Measurements from ENCODE around the gene TOE1. TPM values are rescaled to one million over a fixed set of nuclear protein-coding genes. Genes with fewer than 3 reads are reported as not detected.

Gene TOE1
- total RNA-seq, 1 experiment from 2014 or later = 31.2 TPM

GRCh38 chr1:45380730-45381129, 40.8 kb downstream of the TOE1 start:
- H3K27ac Mint-ChIP-seq = no peak overlapping the region
- no peaks in the 10 kb centered on the region for H3K79me2 ChIP-seq (ENCODE audit: insufficient read depth, low read length)

More at GRCh38 chr1:45380730-45381129, 40.8 kb downstream of the TOE1 start:
- no peak overlapping the region for H3T11ph ChIP-seq (ENCODE audit: low read length)
- H2BK20ac ChIP-seq (ENCODE audit: low read depth, low read length, poor library complexity, severe bottlenecking) = no peak overlapping the region
- H2BK15ac ChIP-seq (ENCODE audit: low read depth, low read length) = no peak overlapping the region
- no peaks in the 10 kb centered on the region for H3K27me3 ChIP-seq (ENCODE audit: insufficient read depth, low read length)
- H3K4me1 Mint-ChIP-seq = no peaks in the 10 kb centered on the region
- no peak overlapping the region for H2BK12ac ChIP-seq (ENCODE audit: insufficient read length, low read depth, low read length)
- H4K5ac ChIP-seq (ENCODE audit: insufficient read length, low read depth, low read length) = no peak overlapping the region
- no peak overlapping the region for H2AK5ac ChIP-seq (ENCODE audit: insufficient read length, low read length)
- no peak for DNase-seq
- H3K56ac ChIP-seq (ENCODE audit: insufficient read length, low read depth, low read length) = no peak overlapping the region
- H4K91ac ChIP-seq (ENCODE audit: insufficient read length, low read depth, low read length) = no peak overlapping the region
- no peak overlapping the region for H2AFZ ChIP-seq (ENCODE audit: low read length)
- no peaks in the 10 kb centered on the region for H3K4me1 ChIP-seq (ENCODE audit: insufficient read depth, low read length)
- no peak overlapping the region for H3K4ac ChIP-seq (ENCODE audit: low read depth, low read length)
- H3K9me3 Mint-ChIP-seq = no peaks in the 10 kb centered on the region
- no peaks in the 10 kb centered on the region for H3K9me3 ChIP-seq (ENCODE audit: control insufficient read depth, low read depth, low read length)
- no peak overlapping the region for H4K8ac ChIP-seq (replicated peaks; ENCODE audit: insufficient read length, low read depth, low read length)
- H2BK120ac ChIP-seq (ENCODE audit: low read depth, low read length, poor library complexity, severe bottlenecking) = no peak overlapping the region
- no peak overlapping the region for H3K9ac ChIP-seq (ENCODE audit: extremely low read depth, insufficient read length, low read length)
- H2BK5ac ChIP-seq (ENCODE audit: insufficient read length, low read length) = no peak overlapping the region
- no peak overlapping the region for H3K14ac ChIP-seq (ENCODE audit: insufficient read depth, low read length)
- H3K4me3 Mint-ChIP-seq = no peak overlapping the region
- no peaks in the 10 kb centered on the region for H3K27me3 Mint-ChIP-seq (ENCODE audit: low read depth)
- H3K36me3 Mint-ChIP-seq (ENCODE audit: insufficient read depth in 1 of 3, low read depth in 3 of 3) = no peaks in the 10 kb centered on the region
- no peaks in the 10 kb centered on the region for H3K79me1 ChIP-seq (ENCODE audit: insufficient read depth, low read depth, low read length, poor library complexity, severe bottlenecking)
- no peak for TF ChIP-seq CTCF (conservative IDR thresholded peaks at IDR 0.05)
- no peak overlapping the region for H3K4me2 ChIP-seq (ENCODE audit: insufficient read depth, insufficient read length, low read length)
- no peaks in the 10 kb centered on the region for H4K20me1 ChIP-seq (ENCODE audit: control insufficient read depth, insufficient read depth, insufficient read length)
- H3K23ac ChIP-seq (ENCODE audit: insufficient read length, low read depth, low read length) = no peak overlapping the region
- no CpG with 5 or more reads among the region's 1 CpG for WGBS (ENCODE audit: extremely low coverage, insufficient read length, low lambda C conversion rate)
- H3K18ac ChIP-seq (ENCODE audit: insufficient read length, low read depth, low read length) = no peak overlapping the region
- no peak overlapping the region for H3K27ac ChIP-seq (ENCODE audit: insufficient read length, low read depth, low read length)
- H3K23me2 ChIP-seq (ENCODE audit: insufficient read length, low read depth, low read length, poor library complexity, severe bottlenecking) = no peaks in the 10 kb centered on the region
